ENCODE measurements around the gene NQO1.

- TF ChIP-seq CTCF (IDR thresholded peaks at IDR 0.05): no peak
- peak in 1 of 2 donors; percentile 70 for TF ChIP-seq POLR2A (IDR thresholded peaks at IDR 0.05)
- TF ChIP-seq POLR2AphosphoS5 (IDR thresholded peaks at IDR 0.05): peak; percentile 63 to 79 (median 68)
Observed at GRCh38 chr16:69726313-69727060, at the start of gene NQO1.

Measured in sigmoid colon (tissue), 4 donors.